T-helper 9 cell (primary cell): ENCODE results near the gene SHISAL2B.
"Not testable (repeated sequence)": the region's sequence is repeated elsewhere in the genome, so short reads cannot be mapped to it uniquely, and the experiment has no call there.

Experiments used
- DNase-seq: peaks from one replicate; pipeline ENCODE4 v3.0.0-alpha.2; 2020
- total RNA-seq, 2 donors: gene quantifications; one replicate each; lab custom pipeline; 2026; lab: John Stamatoyannopoulos, UW

SHISAL2B gene
- total RNA-seq, result 0 reads per million in 2 donors

DNA sequence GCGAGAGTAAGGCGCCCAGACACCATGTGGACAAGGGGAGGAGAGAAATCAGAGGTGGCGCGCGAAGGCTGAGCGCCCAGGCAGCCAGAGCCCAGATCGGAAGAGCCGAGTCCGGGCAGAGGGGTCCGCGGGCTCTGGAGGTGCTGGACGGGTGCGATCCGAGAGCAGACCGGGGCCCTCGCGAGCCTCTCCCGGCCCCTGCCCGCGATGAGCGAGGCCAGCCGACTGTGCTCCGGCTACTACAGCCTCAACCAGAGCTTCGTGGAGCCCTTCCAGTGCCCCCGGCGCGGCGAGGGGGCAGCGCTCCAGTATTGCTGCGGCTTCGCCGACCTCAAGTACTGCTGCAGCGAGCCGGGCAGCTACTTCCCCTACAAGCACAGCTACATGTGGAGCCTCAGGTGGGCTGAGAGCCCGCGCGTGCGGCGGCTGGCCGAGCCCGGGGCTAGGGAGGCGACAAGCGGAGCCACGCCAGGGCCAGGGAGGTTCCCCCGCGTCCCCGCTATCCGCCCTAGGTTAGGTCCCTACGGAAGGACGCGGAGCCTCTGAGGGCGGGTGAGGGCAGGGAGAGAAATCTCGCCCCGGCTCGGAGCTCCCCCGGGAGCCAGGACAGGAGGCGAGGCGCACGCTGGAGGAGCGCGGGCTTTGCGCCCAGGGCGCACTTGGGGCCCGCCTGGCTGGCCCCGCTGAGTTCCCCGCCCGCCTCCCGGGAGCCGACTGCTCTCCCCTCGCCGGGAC, at the start of gene SHISAL2B:
SHISAL2B (plus strand) TSS at position 87 of the 735 bp plus-strand sequence; CDS start at position 208, 121 bp downstream.
- no peak for DNase-seq

DNA sequence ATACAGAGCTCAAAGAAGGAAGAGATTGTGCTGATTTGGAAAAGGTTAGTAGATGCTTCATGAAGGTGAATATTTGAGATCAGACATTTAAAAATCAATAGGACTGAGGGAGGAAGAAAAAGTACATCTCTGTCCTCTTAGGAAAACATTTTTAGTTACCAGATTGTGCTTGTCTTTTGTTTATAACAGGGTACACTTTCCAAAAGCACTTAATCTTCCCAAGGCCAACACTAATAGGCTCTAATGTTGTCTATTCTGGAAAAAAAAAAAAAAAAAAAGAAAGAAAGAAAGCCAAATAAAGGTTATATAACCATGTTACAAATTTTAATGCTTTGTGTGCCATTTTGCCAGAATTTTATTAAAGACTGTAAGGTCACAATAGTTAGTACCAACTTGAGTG, 45.5 kb upstream of the SHISAL2B start:
- DNase-seq, result no peak

DNA sequence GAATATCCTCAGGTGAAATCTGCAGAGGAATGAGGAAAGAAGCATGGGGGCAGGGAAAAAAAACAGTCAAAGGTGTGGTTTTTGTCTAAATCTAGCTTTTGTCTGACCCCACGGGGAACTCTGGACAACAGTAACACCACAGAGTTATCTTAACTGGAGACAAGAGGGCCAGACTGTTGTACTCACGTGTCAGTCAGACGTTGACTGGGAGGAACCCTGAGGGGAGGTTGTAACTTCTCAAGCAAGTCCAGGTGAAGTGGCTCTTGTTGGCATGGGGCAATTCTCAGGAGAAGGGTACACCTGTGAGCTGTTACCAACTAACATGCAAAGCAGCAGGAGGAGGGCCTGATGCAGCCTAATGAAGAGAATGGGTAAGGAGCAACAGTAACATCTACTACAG, 44.1 kb upstream of the SHISAL2B start:
- DNase-seq, result no peak

DNA sequence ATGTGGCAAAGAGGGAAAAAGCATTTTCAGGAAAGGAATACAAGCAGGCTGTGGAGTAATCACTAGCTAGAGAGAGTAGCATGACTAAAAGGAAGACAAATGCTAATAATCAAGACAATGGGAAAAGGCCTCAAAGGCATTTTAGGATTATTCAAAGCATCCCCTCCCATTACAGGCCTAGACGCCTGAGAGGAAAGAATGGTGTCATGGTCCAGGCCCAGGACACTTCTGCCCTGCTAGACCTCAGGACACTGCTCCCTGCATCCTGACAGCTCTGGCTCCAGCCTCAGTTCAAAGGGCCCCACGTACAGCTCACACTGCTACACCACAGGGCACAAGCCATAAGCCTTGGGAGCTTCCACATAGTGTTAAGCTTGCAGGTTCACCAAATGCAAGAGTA, 40.8 kb upstream of the SHISAL2B start:
- no peak for DNase-seq

DNA sequence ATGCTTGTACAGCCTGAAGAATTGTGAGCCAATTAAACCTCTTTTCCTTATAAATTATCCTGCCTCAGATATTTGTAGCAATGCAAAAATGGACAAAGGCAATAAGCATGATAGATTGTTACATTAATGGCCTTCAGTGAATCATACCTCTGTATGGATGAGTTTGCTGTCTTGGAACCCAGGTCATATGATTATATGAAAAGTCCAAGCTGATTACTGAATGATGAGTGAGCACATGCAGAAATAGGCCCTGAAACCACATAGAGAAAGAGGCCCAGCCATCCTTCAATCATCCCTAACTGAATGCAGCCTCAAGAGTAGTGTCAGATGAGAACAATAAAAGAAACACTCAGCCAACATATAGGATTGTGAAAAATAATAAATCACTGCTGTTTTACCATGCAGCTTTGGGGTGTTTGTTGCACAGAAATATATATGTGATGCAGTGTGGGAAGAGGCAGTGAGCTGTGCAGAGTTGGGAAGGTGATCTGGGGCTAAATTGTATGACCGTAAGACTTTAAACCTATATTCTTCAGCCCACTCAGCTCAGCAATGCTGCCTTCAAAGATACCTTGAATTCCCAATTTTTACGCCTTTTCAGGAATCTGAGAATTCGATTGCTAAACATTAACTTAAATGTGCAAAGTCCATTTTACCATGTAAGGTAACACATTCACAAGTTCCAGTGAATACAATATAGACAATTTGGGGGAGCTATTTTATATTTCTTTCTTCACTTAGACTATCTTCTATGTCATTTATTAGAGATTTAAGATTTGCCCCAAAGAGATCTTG, 36.3 kb upstream of the SHISAL2B start:
- DNase-seq, result no peak

DNA sequence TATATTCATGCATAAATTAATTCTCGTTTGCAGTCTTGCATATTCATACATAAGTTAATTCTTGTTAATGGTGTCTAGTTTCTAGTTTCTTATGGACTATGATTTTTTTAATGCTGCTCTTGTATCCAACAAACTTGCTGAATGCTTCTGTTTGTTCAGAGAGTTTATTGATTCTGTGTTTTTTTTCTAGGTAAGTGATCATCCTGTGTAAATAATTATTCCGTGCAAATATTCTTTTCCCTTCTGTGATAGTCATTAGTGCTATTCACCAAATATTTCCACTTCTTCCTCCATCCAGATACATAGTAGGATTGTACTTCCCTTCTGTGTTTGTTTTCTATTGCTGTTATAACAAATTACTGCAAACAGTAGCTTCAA, 35.8 kb upstream of the SHISAL2B start:
- DNase-seq, result no peak

DNA sequence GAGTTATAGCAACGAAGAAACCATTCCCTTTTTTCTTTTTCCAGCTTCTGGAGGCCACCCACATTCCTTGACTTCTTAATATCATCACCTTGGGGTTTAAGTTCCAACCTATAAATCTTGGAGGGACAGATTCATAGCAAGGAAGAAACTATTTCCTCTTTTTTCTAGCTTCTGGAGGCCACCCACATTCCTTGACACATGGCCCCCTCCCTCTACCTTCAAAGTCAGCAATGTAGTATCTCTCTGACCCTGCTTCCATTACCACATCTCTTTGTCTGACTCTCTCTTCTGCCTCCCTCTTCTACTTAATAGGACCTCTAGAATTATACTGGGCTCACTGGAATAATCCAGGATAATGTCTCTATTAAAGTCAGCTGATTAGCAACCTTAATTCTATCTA, 34.7 kb upstream of the SHISAL2B start:
- no peak for DNase-seq

DNA sequence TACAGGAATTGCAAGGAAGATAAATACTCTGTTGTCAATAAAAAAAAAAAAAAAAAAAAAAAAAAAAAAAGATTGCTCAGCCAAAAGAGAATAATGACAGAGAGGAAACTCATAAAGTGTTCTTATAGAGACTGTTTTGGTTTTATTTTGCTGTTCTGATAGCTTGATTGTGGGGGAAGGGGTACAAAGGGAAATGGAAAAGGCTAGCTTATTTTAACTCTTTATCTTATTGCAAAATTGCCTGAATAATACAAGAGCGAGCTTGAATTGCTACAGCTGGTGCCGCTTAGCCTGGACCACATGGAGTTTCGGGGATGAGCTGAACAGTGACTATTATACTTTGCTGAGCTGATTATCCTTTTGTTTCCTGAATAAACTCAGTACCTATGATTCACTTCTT, 31.0 kb upstream of the SHISAL2B start:
- DNase-seq, result no peak

DNA sequence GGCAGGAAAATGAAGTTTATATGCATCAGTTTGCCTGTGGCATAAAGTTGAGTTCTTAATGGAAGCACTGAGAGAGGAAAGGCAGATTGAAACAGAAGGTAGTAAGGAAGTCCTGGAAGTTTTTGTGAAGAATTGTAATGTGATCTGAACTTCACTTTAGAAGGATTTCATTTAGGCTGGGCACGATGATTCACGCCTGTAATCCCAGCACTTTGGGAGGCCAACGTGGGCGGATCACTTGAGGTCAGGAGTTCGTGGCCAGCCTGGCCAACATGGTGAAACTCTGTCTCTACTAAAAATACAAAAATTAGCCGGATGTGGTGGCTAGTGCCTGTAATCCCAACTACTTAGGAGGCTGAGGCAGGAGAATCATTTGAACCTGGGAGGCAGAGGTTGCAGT, 27.1 kb upstream of the SHISAL2B start:
- DNase-seq, result not testable (repeated sequence)

DNA sequence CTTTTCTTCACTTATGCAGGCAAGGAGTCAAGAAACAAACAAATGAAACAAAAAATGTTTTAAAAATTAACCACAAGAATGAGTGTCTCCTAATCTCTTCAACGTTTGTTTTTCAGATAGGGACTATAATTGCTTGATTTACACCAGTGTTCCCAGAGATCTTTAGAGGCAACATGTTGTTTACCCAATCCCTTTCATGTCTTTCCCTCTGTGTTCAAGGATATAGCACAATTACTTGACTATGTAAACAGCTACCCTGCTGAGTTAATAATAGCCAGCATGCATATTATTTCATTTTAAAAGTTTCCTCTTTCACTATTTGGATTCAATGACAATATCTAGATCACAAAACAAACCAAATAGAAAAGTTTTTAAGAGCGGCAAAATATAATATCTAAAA, 25.1 kb upstream of the SHISAL2B start:
- no peak for DNase-seq

DNA sequence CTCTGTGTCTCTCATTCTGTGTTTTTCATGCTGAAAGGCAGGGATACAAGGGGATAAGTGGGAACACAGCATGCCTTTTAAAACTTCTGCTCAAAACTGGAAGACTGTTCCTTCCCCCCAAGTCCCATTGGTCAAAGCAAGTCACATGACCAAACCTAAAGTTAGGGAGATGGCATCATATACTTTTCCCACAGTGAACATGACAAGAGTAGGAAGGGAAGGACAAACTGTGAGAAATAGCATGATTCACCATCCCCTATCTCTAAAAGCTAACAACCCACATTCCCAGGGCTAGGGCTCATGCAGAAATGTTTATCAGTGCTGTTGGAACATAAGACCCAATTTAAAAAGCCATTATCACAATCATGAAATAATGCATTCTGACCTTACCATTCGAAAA, 24.2 kb upstream of the SHISAL2B start:
- no peak for DNase-seq

DNA sequence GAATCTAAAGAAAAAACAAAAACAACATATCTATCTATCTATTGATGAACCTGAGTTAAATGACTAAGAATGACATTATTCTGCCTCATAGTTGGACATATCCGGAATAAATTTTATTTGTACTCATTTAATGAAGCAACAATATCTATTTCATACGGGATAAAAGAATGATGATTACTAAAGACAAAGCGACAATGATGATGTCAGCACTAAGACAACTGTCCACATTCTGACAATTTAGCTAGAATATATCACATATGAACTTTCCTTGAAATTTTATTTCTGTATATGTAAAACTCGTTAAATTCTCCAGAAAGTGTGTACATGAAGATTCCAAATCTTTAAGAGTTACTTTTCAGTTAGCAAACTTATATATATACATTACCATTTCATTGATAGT, 23.2 kb upstream of the SHISAL2B start:
- DNase-seq, result no peak

DNA sequence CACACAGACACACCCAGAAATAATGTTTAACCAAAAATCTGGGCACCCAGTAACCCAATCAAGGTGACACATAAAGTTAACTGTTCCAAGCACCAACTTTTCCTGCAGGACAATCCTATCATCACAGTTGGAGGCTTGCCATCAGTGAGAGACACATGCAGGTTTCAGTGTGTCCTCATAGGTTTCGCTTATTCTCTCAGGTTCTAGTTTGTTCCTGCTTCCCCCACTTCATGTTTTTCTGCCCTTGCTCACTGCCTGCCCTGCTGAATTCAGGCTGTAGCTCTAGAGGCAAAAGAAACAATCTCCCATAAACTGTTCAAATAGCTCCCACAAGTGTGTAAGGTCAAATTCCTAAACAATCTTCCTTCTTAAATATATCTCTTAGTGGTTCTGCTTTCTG, 20.0 kb upstream of the SHISAL2B start:
- DNase-seq, result no peak

DNA sequence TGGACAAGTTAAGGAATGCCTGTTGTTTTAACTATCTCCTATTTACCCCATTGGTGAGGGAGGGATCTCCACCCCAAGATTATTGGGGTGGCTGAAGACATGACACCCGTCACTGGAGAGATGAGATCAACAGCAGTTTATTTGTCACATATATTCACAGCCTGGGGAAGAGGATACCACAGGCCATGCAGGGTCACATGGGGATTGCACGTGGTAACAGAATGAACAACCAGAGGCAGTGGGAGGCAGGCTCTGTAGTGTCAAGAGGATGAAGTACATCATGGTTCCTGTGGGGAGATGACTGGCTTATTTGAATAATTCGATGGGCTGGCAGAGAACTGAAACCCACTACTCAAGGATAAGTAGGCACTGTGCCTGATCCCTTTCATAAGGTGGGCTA, 18.6 kb upstream of the SHISAL2B start:
- DNase-seq, result no peak

DNA sequence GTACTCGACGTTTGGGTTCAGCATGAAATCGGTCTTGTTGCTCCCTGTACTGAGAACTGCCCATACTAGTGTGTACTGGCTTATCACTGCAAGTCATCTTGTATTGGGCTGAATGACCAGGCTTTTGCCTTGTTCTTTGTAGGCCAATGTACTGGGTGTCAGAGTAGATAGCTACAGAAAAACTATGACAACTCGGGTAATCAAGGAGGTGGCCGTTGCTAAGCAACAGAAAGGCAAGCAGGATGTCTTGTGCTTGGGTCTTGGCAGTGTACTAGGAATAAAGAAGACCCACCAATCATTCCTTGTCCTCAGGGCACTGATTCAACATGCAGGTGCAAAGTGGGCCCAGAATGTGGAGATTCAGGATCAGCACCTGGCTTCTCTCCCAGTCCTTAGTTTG, 11.9 kb upstream of the SHISAL2B start:
- no peak for DNase-seq

DNA sequence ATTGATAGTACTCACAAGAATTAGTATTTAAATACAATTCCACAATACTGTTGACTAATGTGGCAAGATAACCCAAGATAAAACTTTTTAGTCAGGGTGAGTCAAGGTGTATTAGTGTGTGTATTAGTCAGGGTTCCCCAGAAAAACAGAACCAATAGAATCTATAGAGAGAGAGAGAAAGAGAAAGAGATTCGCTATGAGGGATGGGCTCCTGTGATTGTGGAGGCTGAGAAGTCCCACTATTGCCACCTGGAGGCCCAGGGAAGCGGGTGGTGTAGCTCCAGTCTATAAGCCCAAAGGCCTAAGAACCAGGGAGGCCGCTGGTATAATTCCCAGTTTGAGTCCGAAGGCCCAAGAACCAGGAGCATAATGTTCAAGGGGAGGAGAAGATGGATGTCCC, 10.0 kb upstream of the SHISAL2B start:
- DNase-seq, result no peak

DNA sequence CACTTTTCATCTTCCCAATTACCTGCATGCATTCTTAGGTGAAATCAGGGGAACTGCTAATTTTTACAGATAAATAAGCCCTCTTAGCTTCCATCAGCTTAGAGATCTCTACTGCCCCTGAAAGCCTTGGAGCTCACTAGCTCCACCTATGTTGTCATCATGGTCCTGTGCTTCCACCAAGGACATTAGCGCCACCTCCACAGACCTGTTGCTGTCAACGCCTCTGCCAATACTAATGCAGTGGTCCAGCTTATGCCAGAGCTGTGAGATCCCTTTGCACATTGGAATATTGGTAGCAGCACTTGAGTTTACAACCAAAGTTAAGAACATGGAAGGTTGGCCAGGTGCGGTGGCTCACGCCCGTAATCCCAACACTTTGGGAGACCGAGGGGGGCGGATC, 7.7 kb upstream of the SHISAL2B start:
- no peak for DNase-seq

DNA sequence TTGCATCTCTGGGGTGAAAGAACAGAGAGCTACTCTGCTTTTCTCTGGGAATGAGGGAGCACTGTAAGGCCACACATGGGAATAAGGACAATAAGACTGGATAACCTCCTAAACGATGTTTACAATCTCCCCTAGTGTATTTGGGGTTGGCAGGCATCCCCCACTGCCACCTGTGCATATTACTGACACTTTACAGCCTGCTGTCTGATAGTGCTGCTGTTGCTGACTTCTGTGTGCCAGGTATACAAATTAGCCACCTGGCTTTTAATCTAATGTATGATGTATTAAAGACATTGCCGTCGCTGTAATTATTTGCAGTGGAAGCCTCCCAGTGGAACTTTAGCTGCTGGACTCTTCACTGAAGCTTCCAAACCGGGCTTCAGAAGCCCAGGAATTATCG, 4.4 kb upstream of the SHISAL2B start:
- DNase-seq, result no peak

DNA sequence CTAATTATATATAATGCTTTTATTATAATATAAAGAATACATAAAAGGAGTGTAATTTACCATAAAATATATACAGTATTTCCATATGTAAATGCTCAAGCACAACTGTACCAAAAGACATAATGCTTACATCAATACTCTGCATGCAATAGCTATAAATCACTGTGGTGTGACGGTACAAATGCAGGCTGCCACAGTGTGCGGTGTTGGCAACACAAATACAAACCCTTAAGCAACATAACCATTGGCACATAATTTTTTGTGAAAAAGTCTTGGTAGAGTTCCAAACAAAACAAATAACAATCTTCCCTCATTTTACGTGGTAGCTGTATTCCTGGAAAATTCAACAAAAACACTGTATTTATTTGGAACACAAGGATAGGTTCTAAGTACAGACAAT, 1.9 kb upstream of the SHISAL2B start:
- DNase-seq, result no peak

DNA sequence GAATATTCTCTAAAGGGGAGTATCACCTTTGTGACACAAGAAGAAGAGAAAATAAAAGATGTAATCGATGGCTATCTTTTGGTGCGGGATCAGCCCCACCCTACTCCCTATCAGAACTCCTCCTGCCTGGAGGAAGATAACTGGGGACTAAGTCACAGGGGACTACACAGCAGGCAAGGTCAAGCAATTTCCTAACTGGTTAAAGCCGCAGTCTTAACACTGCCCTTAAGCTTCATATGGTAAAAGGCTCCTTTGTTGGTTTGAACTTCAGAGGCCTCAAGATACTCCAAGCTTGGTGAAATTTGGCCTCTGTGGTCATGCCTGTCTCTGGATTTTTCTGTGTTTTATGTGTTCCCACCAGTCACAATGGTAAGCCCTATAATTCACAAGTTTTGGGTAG, 1.3 kb upstream of the SHISAL2B start:
- DNase-seq, result no peak

DNA sequence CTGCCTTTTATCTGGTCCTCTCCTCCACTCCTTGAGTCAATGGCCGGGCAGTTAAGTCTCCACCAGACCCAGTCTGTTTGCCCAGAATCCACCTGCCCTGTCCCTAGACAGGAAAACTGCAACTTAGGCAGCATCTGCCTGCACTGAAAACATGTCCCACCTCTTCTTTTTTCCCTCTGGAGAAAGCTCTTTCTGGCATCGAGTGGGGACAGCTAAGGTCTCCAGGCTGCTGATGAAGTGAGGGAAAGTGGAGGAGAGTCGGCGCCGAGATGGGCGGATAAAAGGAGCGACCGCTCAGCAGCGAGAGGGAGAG, 243 bp upstream of the SHISAL2B start:
- no peak for DNase-seq

DNA sequence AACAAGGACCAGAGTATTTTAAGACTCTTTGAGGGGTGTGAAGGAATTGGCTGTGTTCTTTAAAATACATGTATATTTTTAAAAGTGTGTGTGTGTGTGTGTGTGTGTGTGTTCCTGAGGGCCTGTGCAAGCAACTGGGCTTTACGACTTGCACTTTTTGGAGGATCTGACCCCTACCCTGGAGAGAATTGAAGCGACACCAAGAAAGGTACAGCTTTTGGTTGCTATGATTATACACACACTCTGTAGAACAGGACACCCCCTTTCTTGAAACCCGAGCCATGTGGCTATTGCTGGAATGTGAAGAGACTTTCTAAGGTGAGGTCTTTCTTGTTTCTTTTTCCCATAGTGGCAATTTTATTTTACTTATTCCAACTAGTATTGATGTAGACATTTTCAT, 988 bp downstream of the SHISAL2B start:
- no peak for DNase-seq

DNA sequence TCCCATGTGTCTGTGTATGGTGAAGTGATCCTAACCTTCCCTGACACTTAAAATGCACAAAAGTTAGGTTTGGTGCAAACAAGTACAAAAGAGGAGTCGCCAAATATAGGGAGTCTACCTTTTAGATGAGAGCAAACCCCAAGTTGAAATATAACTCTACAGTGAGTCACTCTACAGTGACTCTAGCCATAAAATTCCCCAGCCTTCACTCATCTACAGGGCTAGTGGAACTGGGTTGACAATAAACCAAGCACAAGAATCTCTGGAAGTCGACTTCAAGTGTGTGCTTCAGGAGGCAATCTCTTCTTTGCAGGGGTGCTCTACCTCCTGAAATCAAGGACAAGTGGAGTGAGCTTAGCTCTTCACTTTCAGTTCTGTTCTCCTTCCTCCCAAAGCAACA, 3.3 kb downstream of the SHISAL2B start:
- no peak for DNase-seq

DNA sequence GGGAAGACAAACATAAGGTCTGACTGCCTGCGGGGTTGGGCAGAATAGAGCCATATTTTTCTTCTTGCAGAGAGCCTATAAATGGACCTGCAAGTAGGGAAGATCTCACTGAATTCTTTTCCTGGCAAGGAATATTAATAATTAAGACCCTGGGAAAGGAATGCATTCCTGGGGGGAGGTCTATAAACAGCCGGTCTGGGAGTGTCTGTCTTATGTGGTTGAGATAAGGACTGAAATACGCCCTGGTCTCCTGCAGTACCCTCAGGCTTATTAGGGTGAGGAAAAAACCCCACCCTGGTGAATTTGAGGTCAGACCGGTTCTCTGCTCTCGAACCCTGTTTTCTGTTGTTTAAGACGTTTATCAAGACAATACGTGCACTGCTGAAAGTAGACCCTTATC, 6.1 kb downstream of the SHISAL2B start:
- DNase-seq, result not testable (repeated sequence)

DNA sequence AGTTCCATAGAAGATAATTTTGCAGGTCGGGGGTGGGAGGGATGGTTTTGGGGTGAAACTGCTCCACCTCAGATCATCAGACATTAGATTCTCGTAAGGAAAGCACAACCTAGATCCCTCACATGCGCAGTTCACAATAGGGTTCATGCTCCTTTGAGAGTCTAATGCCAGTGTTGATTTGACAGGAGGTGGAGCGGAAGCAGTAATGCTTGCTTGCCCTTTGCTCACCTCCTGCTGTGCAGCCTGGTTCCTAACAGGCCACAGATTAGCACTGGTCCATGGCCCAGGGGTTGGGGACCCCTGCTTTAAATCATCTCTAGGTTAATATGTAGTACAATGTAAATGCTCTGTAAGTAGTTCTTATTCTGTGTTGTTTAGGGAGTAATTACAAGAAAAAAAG, 10.5 kb downstream of the SHISAL2B start:
- DNase-seq, result no peak
